RKO (cell line): ENCODE results near the gene AKT1S1.
"Not testable (repeated sequence)": the region's sequence is repeated elsewhere in the genome, so short reads cannot be mapped to it uniquely, and the experiment has no call there.

ENCODE experiments used
- DNase-seq: peaks from one replicate; pipeline ENCODE4 v3.0.0-alpha.2; 2016; ENCODE audit warnings: low spot score

AKT1S1 gene

GRCh38 chr19:49877020-49877878 is at the start of gene AKT1S1, which contains the start of gene TBC1D17:
Gene AKT1S1, minus strand, starts transcription at chr19:49877355. Its CDS starts 4,060 bp downstream, at chr19:49873295.
Gene TBC1D17, plus strand, starts transcription at chr19:49877702. Its CDS starts 22 bp downstream, at chr19:49877724.
- DNase-seq = peak; percentile 100

GRCh38 chr19:49926515-49926914 is 49.4 kb upstream of the AKT1S1 start:
- no peak for DNase-seq

- no peak for DNase-seq
Measured at GRCh38 chr19:49925486-49925885, 48.3 kb upstream of the AKT1S1 start.

- not testable (repeated sequence) for DNase-seq
Measured at GRCh38 chr19:49924881-49925210, 47.7 kb upstream of the AKT1S1 start.

- DNase-seq = no peak
Measured at GRCh38 chr19:49924004-49924880, 47.1 kb upstream of the AKT1S1 start.

GRCh38 chr19:49923055-49924003 is 46.2 kb upstream of the AKT1S1 start:
- no peak for DNase-seq

- DNase-seq = peak; percentile 50
Measured at GRCh38 chr19:49921871-49922795, 45.0 kb upstream of the AKT1S1 start.

GRCh38 chr19:49920624-49921363 is 43.6 kb upstream of the AKT1S1 start:
- no peak for DNase-seq

- DNase-seq = no peak
Measured at GRCh38 chr19:49918089-49918488, 40.9 kb upstream of the AKT1S1 start.

- DNase-seq = no peak
Measured at GRCh38 chr19:49916839-49917733, 39.9 kb upstream of the AKT1S1 start.

- no peak for DNase-seq
Measured at GRCh38 chr19:49915271-49915670, 38.1 kb upstream of the AKT1S1 start.

- no peak for DNase-seq
Measured at GRCh38 chr19:49913720-49914119, 36.6 kb upstream of the AKT1S1 start.

- DNase-seq = no peak
Measured at GRCh38 chr19:49912965-49913685, 36.0 kb upstream of the AKT1S1 start.

- DNase-seq = no peak
Measured at GRCh38 chr19:49911381-49912145, 34.4 kb upstream of the AKT1S1 start.

- no peak for DNase-seq
Measured at GRCh38 chr19:49910179-49910578, 33.0 kb upstream of the AKT1S1 start.

GRCh38 chr19:49908480-49909420 is 31.6 kb upstream of the AKT1S1 start:
- no peak for DNase-seq
